Left colon (tissue), 2 donors: ENCODE measurements around the gene TULP4. TPM values are rescaled to one million over a fixed set of nuclear protein-coding genes. Genes with fewer than 3 reads are reported as not detected.
"Not testable (repeated sequence)": the region's sequence is repeated elsewhere in the genome, so short reads cannot be mapped to it uniquely, and the experiment has no call there.

ENCODE experiments used
- ATAC-seq: fragments of 200-7000 bp; cut with Tn5 transposase; one replicate; pipeline ENCODE4 v1.9.1; 2020; ENCODE audit warnings: mild to moderate bottlenecking, moderate library complexity
- DNase-seq, 2 donors: peaks; one replicate each; pipeline ENCODE4 v3.0.0-alpha.2; 2020
- intact Hi-C, 2 donors: fragments of 100-400 bp; cut with DNase I in 1 of 2; cut with micrococcal nuclease in 1 of 2; formaldehyde crosslinking; loops; one replicate each; pipeline versions ENCODE4 v1.11.2 to v1.14.0; 2022; cut with DNase I, micrococcal nuclease
- total RNA-seq, 2 donors: library from RNA; stranded (reverse); fragmentation: NEBNext Ultra II Directional; extraction: Animal tissue kit (Norgen Biotek cat#: 25700); gene quantifications; one replicate each; pipeline ENCODE4 v1.2.1, GENCODE V29; 2021
- donor health status: DM: no; HTN: no; CAD: no.
- donor health status: DM: yes; HTN: yes; CAD: no.

TULP4 gene
- total RNA-seq, 2 donors from 2014 or later, result 69.2 to 77.5 TPM

DNA sequence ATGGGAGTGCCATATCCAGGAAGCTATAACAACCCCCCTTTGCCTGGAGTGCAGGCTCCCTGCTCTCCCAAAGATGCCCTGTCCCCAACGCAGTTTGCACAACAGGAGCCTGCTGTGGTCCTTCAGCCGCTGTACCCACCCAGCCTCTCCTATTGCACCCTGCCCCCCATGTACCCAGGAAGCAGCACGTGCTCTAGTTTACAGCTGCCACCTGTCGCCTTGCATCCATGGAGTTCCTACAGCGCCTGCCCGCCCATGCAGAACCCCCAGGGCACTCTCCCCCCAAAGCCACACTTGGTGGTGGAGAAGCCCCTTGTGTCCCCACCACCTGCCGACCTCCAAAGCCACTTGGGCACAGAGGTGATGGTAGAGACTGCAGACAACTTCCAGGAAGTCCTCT is 191.0 kb downstream of the TULP4 start:
- intact Hi-C loops, result no loop called here
- DNase-seq (no peak), ATAC-seq (no peak)

DNA sequence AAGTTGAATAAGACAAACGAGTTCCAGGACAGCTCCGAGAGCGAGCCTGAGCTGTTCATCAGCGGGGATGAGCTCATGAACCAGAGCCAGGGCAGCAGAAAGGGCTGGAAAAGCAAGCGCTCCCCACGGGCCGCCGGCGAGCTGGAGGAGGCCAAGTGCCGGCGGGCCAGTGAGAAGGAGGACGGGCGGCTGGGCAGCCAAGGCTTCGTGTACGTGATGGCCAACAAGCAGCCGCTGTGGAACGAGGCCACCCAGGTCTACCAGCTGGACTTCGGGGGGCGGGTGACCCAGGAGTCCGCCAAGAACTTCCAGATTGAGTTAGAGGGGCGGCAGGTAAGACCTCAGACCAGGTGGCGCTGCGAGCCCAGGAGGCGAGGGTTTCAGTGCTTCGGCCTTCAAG is 191.6 kb downstream of the TULP4 start:
- DNase-seq, result no peak
- intact Hi-C loops, result no loop called here
- no peak for ATAC-seq

DNA sequence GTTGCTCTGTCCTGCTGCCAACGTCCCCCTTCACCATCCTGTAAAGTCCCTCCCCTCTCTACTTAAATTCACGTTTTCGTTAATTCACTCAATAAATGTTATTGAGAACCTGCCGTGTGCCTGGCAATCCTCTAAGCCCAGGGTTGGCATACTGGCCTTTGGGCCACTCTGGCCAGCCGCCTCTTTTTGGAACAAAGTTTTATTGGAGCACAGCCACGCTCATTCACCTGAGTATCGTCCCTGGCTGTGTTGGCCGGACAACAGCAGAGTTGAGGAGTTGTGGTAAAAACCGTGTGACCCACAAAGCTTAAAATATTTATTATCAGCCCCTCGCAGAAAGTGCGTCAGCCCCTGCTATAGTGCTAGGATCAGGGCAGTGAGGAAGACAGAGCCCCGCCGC is 192.9 kb downstream of the TULP4 start:
- DNase-seq (no peak), ATAC-seq (no peak)
- intact Hi-C loops, result no loop called here

DNA sequence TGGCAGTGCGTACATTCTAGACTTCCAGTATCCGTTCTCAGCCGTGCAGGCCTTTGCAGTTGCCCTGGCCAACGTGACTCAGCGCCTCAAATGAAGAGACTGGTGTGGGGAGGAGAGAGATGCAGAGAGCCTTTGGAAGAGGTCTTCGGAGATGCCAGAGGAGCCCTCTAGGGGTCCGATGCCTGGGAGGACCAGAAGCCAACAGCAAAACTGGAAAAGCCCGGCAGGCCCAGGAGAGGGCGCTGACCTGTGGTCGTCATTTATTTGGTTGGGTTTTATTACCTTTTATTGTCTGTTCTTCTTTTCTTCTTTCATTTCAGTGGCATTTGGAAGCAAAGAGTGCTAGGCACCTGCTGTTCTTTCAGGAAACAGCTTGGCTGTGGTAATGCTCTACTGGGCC is 194.3 kb downstream of the TULP4 start:
- DNase-seq (no peak), ATAC-seq (peak; percentile 54)
- intact Hi-C loops, result no loop called here

DNA sequence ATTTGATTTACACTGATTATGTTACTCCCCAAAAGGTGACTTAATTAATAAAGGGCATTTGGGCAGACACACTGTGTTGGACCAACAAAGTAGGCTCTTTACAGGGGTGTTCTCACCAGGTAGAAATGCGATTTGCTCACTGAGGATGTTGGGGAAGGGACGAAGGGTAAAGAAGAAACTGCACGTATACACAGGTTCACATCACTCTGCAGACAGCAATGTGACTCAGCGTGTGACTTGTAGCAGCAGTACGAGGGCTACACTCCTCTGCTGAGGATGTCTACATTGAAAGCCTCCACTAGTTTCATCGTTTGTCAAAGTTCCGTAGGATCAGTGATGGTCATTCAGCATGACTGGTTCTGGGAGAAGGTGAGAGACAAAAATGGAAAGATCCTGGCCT is 194.9 kb downstream of the TULP4 start:
- ATAC-seq (no peak), DNase-seq (no peak)
- intact Hi-C loops, result no loop called here

DNA sequence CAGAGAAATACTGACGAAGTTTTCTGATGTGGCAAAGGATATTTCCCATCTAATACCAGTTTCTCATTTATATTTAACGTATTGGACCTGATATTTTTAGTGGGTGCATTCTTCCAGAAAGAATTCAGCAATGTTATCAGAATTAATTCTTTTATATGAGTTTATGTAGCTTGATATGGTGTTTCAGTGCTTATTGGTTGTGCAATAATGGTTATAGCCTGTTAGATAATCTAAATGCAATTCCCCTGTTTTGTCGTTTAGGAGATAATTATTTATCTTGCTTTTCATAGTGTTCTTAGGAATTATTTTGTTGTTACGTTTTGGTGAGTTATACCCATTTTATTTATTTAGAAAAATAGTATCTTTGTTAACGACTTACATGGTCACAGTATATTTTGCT is 196.2 kb downstream of the TULP4 start:
- intact Hi-C loops, result no loop called here
- DNase-seq (no peak), ATAC-seq (no peak)

DNA sequence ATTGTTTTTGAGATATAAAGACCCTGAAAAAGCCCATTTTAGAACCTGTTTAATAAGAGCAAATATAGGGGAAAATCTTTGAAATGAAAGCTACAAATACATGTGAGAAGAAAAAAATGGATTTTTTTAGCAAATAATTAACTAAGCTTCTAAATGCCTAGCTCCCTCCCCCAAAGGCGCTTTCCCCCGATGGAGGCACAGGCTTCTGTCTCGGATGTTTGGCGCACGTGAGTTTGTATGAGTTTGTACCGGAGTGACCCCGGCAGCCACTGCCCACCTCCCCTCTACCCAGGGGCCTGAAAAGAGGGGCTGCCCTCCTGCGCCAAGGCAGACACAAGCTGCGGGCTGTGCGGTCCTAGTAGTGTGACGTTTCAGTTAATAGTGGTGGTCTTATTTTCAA is 197.2 kb downstream of the TULP4 start:
- ATAC-seq (no peak), DNase-seq (no peak)

DNA sequence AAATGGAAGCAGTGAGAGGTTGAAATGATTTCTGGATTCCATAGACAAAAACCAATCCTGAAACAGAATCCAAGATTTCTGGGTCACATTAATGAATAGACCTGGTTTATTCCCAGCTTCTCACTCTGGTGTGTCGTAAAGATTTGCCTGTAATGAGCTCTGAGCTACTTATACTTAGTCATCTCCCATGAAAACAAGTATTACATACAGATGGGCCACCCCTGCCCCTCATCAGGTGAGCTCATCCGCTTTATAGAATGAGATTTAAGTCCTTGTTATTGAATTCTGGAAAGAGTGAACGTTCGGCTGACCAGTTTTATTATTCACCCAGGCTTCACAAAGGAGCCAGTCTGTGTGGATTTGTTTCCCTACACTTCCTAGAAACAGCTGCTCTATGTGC is 200.5 kb downstream of the TULP4 start:
- intact Hi-C loops, result no loop called here
- no peak for ATAC-seq
- no peak for DNase-seq

More for the DNA sequence above, 197.2 kb downstream of the TULP4 start:
- intact Hi-C loops, result no loop called here

DNA sequence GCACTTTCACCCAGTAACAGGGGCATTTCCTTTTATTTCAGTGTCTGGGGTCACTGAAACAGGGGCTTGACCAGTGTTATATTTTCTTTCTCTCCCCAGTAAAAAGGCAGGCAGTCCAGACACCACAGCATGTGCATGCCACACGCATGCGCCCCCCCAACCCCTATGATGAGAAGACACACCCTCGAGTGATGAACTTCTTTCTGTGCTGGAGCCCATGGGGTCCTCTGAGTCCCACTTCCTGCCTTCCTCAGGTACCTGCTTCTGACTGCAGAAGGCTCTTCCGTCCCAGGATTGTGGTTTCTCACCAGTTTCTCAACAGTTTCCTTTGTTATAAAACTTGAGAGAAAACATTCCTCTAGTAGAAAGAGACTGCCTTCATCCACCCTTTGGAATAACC is 201.9 kb downstream of the TULP4 start:
- no peak for ATAC-seq
- DNase-seq, result no peak
- intact Hi-C loops, result no loop called here

DNA sequence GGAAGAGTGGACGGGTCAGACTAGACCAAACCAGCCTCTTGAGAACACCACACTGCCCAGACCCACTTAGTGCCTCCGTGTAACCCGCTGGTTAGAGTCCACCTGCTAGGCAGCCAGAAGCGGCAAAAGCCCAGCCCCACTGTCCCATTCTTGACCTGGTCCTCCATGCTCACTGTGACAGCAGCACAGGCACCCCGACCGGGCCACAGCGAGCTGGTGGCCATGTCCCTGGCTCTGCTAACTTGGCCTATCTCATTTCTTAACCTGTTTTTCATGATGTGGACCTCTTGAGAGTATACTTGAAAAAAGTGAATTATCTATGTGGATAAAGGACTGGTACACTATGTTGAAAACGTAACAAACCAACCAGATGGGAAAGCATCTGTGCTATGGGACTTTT is 202.7 kb downstream of the TULP4 start:
- no peak for ATAC-seq
- intact Hi-C loops, result no loop called here
- no peak for DNase-seq

DNA sequence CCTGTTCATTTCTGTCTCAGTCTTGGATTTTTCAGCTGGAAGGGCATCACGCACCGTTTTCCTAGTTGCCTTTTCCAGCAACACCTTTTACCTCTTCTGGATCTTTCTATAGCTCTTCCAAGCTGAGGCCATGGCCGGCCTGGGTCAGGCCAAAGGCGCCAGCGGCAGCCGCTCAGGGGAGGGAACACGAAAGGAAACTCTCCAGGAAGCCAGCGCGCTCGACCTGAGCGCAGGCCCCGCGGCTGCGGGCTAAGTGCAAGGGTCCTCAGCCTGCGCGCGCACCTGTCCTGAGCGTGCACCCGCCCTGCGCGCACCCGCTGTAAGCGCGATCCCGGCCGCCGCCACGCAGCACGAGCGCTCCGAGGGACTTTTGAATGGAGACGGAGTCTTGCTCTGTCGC is 203.8 kb downstream of the TULP4 start:
- DNase-seq, result peak in 1 of 2 donors; percentile 19
- intact Hi-C loops, result no loop called here
- peak; percentile 51 for ATAC-seq

DNA sequence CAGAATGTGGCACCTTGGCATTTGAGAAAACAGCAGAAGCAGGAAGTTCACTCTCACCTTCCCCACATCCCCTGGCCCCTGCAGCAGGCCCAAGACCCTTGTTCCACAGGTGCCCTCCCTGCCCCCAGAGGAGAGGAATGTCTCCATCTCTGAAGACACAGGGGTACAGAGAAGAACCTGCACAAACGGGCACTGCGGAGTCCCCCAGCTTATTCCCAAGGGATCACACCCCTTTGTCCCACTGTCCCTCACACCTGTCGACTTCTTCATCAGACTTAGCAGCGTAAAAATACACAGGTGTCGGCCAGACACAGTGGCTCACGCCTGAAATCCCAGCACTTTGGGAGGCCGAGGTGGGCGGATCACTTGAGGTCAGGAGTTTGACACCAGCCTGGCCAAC is 204.8 kb downstream of the TULP4 start:
- DNase-seq (no peak), ATAC-seq (no peak)
- intact Hi-C loops, result no loop called here

DNA sequence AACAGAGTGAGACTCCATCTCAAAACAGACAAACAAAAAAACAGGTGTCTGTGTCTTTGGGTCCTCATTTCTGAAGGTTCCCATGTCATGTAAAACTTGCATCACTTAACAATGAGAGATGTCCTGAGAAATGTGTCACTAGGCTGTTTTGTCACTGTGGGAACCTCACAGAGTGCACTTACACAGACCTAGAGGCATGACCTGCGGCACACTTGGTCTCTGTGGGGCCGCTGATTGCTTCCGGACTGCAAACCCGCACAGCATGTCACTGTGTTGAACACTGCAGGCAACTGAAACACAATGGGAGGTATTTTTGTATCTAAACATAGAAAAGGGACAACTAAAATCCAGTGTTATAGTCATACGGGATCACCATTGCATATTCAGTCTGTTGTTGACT is 205.3 kb downstream of the TULP4 start:
- DNase-seq (no peak), ATAC-seq (no peak)
- intact Hi-C loops, result no loop called here

DNA sequence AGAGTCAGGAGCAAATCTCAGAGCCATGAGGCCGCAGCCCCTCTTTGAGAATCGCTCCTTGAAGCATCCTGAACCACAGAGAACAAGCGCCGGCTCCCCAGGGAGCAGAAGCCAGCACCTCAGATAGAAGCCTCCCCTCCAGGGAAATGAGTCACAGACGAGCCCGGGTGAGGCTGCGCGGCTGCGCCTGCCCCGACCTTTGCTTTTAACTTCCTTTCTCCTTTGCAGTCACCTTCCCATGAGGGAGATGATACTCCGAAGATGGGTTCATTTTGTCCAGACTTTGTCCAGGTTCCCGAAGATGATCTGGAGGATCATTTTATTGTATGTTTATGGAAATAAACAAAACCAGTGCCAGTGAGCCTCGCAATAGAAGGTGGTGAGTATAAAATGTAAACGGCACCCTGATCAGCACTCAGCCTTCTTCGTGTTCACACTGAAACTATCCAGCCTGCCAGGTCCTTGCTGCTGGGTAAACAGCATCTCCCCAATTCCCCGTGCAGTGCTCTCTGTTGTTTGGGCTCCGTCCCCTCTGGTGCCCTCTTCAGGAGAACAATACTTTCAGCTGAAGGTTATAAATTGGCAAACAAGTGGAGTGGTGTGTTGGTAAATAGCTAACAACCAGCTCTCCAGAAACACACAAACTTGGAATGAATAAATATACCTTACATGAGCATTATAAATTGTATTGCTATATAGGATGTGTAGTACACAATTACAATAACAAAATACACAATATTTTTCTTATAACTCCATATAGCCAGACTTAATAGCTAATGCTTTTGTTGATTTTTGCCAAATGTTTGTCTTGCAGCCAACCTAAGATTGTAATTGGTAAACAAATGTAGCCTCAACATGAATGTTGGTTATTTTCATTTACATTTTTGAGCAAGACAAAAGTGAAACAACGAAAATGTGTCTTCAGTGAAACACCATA is 206.2 kb downstream of the TULP4 start:
- peak; percentile 89 for ATAC-seq
- DNase-seq, result peak in 1 of 2 donors; percentile 43
- intact Hi-C loops, result no loop called here

DNA sequence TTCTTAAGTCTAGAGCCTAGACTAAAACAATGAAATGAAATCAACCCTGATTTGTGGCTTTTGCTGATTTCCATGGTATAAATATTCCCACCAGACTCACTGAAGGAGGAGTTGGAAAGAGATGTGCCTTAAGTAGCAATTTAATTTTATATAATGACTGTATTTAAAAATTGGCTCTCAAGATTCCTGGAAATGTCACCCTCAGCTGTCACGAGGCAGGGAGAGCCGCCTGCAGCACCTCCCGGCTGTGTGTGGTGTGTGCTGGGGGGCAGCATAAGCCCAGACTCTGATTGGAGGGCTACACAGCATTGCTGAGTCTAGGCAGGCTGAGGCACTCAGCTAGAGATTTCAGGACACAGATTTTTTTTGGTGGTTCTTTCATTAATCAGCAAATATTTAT is 207.0 kb downstream of the TULP4 start:
- no peak for ATAC-seq
- intact Hi-C loops, result no loop called here
- DNase-seq, result no peak

DNA sequence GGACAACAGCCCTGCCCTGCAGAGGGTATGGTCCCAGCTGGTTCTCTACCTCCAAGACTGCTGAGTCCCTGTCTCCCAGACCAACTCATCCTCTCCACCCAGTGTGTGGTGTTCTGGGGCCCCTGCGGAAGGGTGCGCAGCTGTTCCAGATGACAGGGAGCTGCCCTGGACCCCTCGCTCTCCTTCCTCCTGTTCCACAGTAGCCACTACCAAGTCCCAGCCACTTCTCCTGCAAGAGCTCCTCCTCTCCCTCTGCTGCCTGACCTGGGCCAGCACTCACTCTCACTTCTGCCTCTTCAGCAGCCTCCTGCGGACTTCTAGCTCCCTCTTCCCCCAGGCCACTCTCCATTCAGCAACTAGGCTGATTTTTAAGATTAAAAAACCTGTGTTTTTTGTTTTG is 207.5 kb downstream of the TULP4 start:
- intact Hi-C loops, result no loop called here
- ATAC-seq (no peak), DNase-seq (no peak)

DNA sequence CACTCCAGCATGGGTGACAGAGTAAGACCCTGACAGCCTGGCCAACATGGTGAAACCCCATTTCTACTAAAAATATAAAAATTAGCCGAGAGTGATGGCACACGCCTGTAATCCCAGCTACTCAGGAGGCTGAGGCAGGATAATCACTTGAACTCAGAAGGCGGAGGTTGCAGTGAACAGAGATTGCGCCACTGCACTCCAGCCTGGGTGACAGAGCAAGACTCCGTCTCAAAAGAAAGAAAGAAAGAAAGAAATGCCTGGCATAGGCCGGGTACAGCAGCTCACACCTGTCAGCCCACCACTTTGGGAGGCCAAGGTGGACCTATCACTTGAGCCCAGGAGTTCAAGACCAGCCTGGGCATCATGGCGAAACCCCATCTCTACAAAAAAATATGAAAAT is 208.7 kb downstream of the TULP4 start:
- intact Hi-C loops, ATAC-seq: not testable (repeated sequence)

DNA sequence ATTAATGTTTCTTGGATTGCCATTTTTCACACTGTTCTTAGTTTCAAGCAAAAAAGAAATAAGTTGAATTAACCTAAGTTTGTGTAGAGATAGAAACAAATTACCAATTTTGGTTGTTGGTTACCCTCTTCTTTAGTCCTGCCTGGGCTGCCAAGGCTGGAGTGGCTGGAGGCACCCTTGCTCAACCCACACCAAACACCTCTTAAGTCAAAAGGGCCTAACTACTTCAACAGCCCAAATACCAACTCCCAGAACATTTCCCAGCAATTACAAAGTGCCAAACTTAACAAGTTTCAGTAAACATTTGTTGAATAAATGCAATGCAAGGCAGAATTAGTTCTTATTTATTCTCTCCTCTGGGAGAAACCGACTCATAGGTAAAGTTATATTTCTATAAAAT is 209.5 kb downstream of the TULP4 start:
- DNase-seq (no peak), ATAC-seq (no peak)
- intact Hi-C loops, result no loop called here

More for the DNA sequence above, 208.7 kb downstream of the TULP4 start:
- DNase-seq, result not testable (repeated sequence)

DNA sequence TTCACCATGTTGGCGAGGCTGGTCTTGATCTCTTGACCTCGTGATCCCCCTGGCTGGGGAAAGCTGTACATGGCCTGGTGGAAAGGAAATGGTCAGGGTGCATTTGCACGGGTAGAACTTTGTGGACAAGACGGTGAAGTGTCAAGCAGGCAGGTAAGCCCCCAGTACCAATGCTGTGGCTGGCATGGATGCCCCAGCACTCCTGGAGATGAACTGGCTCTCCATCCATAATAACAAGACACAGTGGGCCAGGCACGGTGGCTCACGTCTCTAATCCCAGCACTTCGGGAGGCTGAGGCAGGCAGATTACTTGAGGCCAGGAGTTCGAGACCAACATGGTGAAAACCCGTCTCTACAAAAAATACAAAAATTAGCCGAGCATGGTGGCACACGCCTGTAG is 210.4 kb downstream of the TULP4 start:
- DNase-seq (no peak), ATAC-seq (no peak)
- intact Hi-C loops, result no loop called here

DNA sequence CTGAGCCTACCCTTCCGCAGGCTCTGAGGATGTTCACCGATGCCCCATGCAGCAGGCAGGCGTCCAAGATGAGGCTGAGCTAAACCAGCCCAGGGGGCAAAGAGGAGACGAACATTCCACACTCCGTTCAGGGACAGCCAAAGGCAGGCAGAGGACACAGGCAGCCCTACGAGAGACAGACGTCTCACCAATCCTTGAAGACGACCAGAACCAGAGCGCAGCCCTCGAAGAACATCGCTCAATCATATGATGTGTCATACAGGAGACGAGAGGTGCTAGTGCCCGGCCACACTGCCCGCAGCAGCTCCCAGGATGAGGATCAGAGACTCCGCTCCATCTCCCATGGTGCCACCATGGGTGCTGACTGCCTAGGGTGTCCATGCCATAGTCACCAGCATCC is 212.0 kb downstream of the TULP4 start:
- intact Hi-C loops, result no loop called here
- no peak for DNase-seq
- ATAC-seq, result no peak

DNA sequence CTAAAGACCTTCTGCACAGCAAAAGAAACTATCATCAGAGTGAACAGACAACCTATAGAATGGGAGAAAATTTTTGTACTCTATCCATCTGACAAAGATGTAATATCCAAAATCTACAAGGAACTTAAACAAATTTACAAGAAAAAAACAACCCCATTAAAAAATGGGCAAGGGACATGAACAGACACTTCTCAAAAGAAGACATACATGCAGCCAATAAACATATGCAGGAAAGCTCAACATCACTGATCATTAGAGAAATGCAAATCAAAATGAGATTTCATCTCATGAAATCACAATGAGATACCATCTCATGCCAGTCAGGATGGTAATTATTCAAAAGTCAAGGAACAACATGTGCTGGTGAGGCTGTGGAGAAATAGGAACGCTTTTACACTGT is 215.6 kb downstream of the TULP4 start:
- DNase-seq, intact Hi-C loops, ATAC-seq: not testable (repeated sequence)
